Endothelial cell of umbilical vein (primary cell): ENCODE data around the gene COL5A3. TPM values are rescaled to one million over a fixed set of nuclear protein-coding genes. Genes with fewer than 3 reads are reported as not detected.

Experiments
- BruUV-seq: library from RNA; stranded (reverse); fragments of 400-500 nt; replicated peaks from 2 replicates; lab custom pipeline; 2021; lab: Mats Ljungman, UMichigan
- CTCF ChIA-PET: fragments of 300-600, 350-600 bp; sonication (Branson Sonifier 250); formaldehyde crosslinking; loops from one replicate; lab custom pipeline; 2021; ENCODE audit warnings: antibody characterized with exemption, inconsistent platforms; lab: Charles Lee
- POLR2A ChIA-PET: fragments of 300-600, 350-600 bp; sonication (Branson Sonifier 250); formaldehyde crosslinking; loops from one replicate; lab custom pipeline; 2021; ENCODE audit warnings: antibody characterized with exemption, inconsistent platforms; lab: Charles Lee
- DNase-seq: peaks from one replicate; pipeline ENCODE4 v3.0.0-alpha.2; 2011; ENCODE audit warnings: low read depth, low spot score
- FAIRE-seq: peaks from 2 replicates; lab custom pipeline; 2011; peaks lifted over from hg19 to GRCh38; lab: Jason Lieb, UNC
- H2AFZ ChIP-seq: 2 replicates; pipeline ENCODE4 v1.6.0; 2012; ENCODE audit warnings: low read depth, low read length, control low read depth, inconsistent platforms
- H3K27ac ChIP-seq: 2 replicates; pipeline ENCODE4 v1.5.1; 2011; ENCODE audit warnings: low read depth, mild to moderate bottlenecking, control low read depth, low read length, moderate library complexity; ENCODE audit not compliant: insufficient read depth
- H3K27me3 ChIP-seq, 2 experiments: 2 replicates each; pipeline versions ENCODE4 v1.6.0 to v1.6.1; 2011; ENCODE audit warnings: low read length in 2 of 2, mixed read lengths in 1 of 2; ENCODE audit not compliant: control insufficient read depth in 2 of 2, insufficient read depth in 2 of 2
- H3K36me3 ChIP-seq, 2 experiments: 2 replicates in 1 of 2; 3 replicates in 1 of 2; pipeline ENCODE4 v1.5.1; 2011; ENCODE audit warnings: low read length in 2 of 2, mild to moderate bottlenecking in 1 of 2, moderate library complexity in 1 of 2; ENCODE audit not compliant: control insufficient read depth in 2 of 2, insufficient read depth in 2 of 2; ENCODE audit errors: extremely low read depth in 1 of 2
- H3K4me1 ChIP-seq: 3 replicates; pipeline ENCODE4 v1.5.1; 2011; ENCODE audit warnings: mild to moderate bottlenecking, low read length; ENCODE audit not compliant: control insufficient read depth, insufficient read depth; ENCODE audit errors: extremely low read depth
- H3K4me2 ChIP-seq: 2 replicates; pipeline ENCODE4 v1.6.1; 2011; ENCODE audit warnings: low read length, control low read depth, mixed read lengths; ENCODE audit not compliant: insufficient read depth
- H3K4me3 ChIP-seq, 3 experiments: fragments of 200-600 bp in 1 of 3; sonication (generic), shearing (Covaris generic) in 1 of 3; replicated peaks in 1 of 3; 2 replicates each; pipeline ENCODE4 v1.5.1; 2011 to 2016; ENCODE audit warnings: control low read depth in 3 of 3, low read length in 3 of 3, mild to moderate bottlenecking in 2 of 3, inconsistent platforms in 1 of 3, low read depth in 1 of 3, moderate library complexity in 1 of 3; ENCODE audit not compliant: insufficient read depth in 1 of 3
- H3K79me2 ChIP-seq: 2 replicates; pipeline ENCODE4 v1.6.0; 2012; ENCODE audit warnings: low read length, inconsistent platforms; ENCODE audit not compliant: control insufficient read depth, insufficient read depth
- H3K9ac ChIP-seq: replicated peaks from 2 replicates; pipeline ENCODE3; 2011; ENCODE audit warnings: low read length, control low read depth; ENCODE audit not compliant: insufficient read depth; ENCODE audit errors: extremely low read depth
- H3K9me1 ChIP-seq: replicated peaks from 3 replicates; pipeline ENCODE4 v1.6.0; 2011; ENCODE audit warnings: mild to moderate bottlenecking, low read length; ENCODE audit not compliant: control insufficient read depth, insufficient read depth; ENCODE audit errors: extremely low read depth
- H3K9me3 ChIP-seq: replicated peaks from 2 replicates; pipeline ENCODE4 v1.5.1; 2012; ENCODE audit warnings: low read length, inconsistent platforms; ENCODE audit not compliant: control insufficient read depth, insufficient read depth
- H4K20me1 ChIP-seq: replicated peaks from 2 replicates; pipeline ENCODE3; 2011; ENCODE audit warnings: mild to moderate bottlenecking, low read length; ENCODE audit not compliant: control insufficient read depth, insufficient read depth; ENCODE audit errors: extremely low read depth
- FOS ChIP-seq: IDR thresholded peaks from 2 replicates; pipeline ENCODE4 v1.6.1; 2011; ENCODE audit warnings: mild to moderate bottlenecking, low read length, moderate library complexity, borderline replicate concordance; ENCODE audit not compliant: insufficient read depth
- GATA2 ChIP-seq: IDR thresholded peaks from 2 replicates; pipeline ENCODE4 v1.7.0; 2011; ENCODE audit warnings: low read depth, mild to moderate bottlenecking, moderate library complexity, mixed read lengths, low read length; ENCODE audit not compliant: insufficient read length, insufficient read depth
- POLR2AphosphoS5 ChIP-seq: IDR thresholded peaks from 2 replicates; pipeline ENCODE4 v1.6.1; 2012; ENCODE audit warnings: low read depth, mild to moderate bottlenecking, control low read depth, low read length, moderate library complexity; ENCODE audit not compliant: insufficient read depth
- dilution Hi-C: fragments of 300-500 bp; cut with MboI; formaldehyde crosslinking; loops from one replicate; pipeline ENCODE4 v1.15.0; 2019; ENCODE audit warnings: low sequenced_read_pairs; ENCODE audit not compliant: extremely low pct_ligation_motif_present
- intact Hi-C: fragments of 100-400 bp; cut with micrococcal nuclease; formaldehyde crosslinking; loops from one replicate; pipeline ENCODE4 v1.10.0; 2022
- polyA plus RNA-seq, 4 experiments: library from polyadenylated mRNA; depleted of rRNA in 3 of 4; stranded (reverse) in 3 of 4; unstranded in 1 of 4; fragments of >200 nt; gene quantifications; 2 replicates each; pipeline versions ENCODE4 v1.2.1 to v1.2.3, GENCODE V29; 2011 to 2012; ENCODE audit warnings: missing spikeins in 1 of 4
- total RNA-seq: library from RNA; stranded (reverse); gene quantifications from 2 replicates; pipeline ENCODE4 v1.2.3, GENCODE V29; 2021

COL5A3 gene
- total and polyA plus RNA-seq, 2 donors (not counting 3 experiments of a cell fraction or from before 2014, with no cell fraction given) = not detected

DNA sequence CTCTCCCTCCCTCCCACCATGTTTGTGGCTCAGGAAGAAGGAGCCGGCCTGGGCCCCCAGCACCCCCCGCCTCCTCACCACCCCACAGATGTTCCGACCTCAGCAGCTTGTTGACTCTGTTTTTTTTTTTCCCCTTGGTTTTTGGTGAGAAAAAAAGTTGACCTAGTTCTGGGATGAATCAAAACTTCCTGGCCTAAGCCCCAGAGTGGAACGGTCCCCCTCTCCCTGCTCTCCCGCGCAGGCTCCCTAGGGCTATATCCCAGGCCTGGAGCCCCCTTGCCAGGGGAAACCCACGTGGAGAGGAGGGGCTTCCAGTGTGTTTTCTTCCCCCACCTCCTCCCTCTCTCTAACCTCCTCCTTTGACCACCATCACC lies 4.0 kb downstream of the COL5A3 start:
- Histone ChIP-seq H3K4me2 (no peak overlapping the region), H3K9me3 (no peaks in the 10 kb centered on the region), H3K36me3 (no peaks in the 10 kb centered on the region), H4K20me1 (no peaks in the 10 kb centered on the region), H3K79me2 (no peaks in the 10 kb centered on the region), H3K9me1 (no peaks in the 10 kb centered on the region), H3K27ac (no peak overlapping the region), H3K4me1 (peaks cover 4% of the 10 kb centered on the region), H3K27me3 (peaks cover 2% of the 10 kb centered on the region in 2 experiments), H3K4me3 (no peak overlapping the region), H2AFZ (no peak overlapping the region), H3K9ac (no peak overlapping the region)
- intact Hi-C loops = no loop called here
- no peak for TF ChIP-seq FOS
- dilution Hi-C loops = no loop called here
- ChIA-PET POLR2A (no interaction called here), CTCF (no interaction called here)
- BruUV-seq = no TSS peak
- FAIRE-seq = no peak
- DNase-seq = no peak

DNA sequence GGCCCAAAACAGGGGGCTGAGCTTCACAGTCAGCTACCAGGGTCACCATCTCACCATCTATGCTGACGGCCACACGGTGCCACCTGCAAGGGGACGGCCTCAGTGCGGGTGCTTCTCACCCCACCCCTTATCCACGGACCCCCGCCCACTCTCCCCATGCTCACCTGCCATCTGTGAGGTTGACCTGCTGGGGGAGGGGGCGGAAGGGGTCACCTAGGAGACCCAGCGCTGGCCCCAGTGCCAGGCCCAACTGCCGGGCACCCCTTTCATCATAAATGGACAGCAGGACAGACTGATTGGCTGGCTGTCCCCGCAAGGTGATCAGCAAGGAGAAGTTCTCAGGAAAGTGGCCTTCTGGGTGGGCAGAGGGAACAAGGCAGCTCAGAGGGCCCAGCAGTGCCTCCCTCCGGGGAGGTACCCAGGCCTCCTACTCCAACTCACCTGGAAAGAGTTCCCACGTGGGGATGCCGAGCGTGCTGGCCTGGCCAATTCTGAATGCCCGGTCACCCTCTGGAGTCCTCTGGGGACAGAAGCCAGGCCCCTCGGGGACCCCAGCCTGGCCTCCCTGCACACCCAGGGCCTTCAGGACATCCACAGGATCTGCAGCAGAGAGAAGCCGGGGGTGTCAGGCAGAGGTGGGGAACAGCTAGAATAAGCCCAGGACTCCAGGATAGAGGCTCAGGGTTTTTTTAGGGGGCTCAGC lies 4.5 kb downstream of the COL5A3 start:
- dilution Hi-C loops = no loop called here
- TF ChIP-seq POLR2AphosphoS5 (no peak), GATA2 (no peak)
- no peaks in the 10 kb centered on the region for H3K9me3 ChIP-seq
- H3K36me3 ChIP-seq = no peaks in the 10 kb centered on the region
- H3K79me2 ChIP-seq = no peaks in the 10 kb centered on the region
- H3K4me3 ChIP-seq = no peak overlapping the region
- H4K20me1 ChIP-seq = no peaks in the 10 kb centered on the region
- DNase-seq = no peak
- no peak overlapping the region for H3K9ac ChIP-seq
- FAIRE-seq = no peak
- peaks cover 4% of the 10 kb centered on the region for H3K4me1 ChIP-seq
- H2AFZ ChIP-seq = no peak overlapping the region
- POLR2A ChIA-PET = no interaction called here
- BruUV-seq = no TSS peak
- CTCF ChIA-PET = no interaction called here
- intact Hi-C loops = no loop called here
- peaks cover 0 to 2% of the 10 kb centered on the region in 2 experiments for H3K27me3 ChIP-seq
- no peaks in the 10 kb centered on the region for H3K9me1 ChIP-seq
- no peak overlapping the region for H3K4me2 ChIP-seq
- no peak overlapping the region for H3K27ac ChIP-seq
